HG03442 (cell line): ENCODE results near the gene TTC28.
"Not testable (repeated sequence)": the region's sequence is repeated elsewhere in the genome, so short reads cannot be mapped to it uniquely, and the experiment has no call there.

Experiments
- ATAC-seq: cut with Tn5 transposase; IDR thresholded peaks from one replicate; pipeline ENCODE4 v1.9.1; 2021; ENCODE audit warnings: mild to moderate bottlenecking, moderate library complexity; ENCODE audit not compliant: unreplicated experiment

TTC28 gene

GRCh38 chr22:28679611-28680287, at the start of gene TTC28:
TTC28 (minus strand) TSS chr22:28679840; CDS start chr22:28679723, 117 bp downstream.
- ATAC-seq = not testable (repeated sequence)

GRCh38 chr22:28728621-28729313, 49.1 kb upstream of the TTC28 start:
- ATAC-seq = no peak

DNA sequence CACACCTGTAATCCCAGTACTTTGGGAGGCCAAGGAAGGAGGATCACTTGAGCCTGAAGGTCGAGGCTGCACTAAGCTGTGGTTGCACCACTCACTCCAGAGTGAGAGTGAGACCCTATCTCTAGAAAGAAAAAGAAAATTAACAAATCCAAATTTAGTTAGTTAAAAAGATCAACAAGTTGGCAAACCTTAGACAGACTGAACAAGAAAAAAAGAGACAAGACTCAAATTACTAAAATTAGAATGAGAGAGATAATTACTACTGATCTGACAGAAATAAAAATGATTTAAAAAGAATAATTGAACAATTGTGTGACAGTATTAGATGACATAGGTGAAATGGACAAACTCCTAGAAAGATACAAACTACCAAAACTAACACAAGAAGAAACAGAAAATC, 48.4 kb upstream of the TTC28 start:
- ATAC-seq = no peak

GRCh38 chr22:28718044-28718443, 38.4 kb upstream of the TTC28 start:
- ATAC-seq = no peak

DNA sequence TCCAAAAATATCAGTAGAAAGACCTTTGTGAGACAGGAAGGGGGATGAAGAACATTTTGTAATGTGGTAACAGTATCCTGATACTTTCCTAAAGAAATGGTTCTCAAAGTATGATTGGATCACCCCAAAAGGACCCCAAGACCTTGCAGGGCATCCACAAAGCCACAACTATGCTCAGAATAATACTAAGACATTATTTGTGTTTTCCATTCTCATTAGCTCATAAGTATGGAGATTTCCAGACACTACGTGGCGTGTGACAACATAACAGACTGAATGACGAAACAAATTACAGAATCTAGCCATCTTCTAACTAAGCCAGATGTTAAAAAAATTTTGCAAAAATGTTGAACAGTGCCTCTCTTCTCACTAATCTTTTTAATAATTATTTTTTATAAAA, 37.0 kb upstream of the TTC28 start:
- no peak for ATAC-seq

DNA sequence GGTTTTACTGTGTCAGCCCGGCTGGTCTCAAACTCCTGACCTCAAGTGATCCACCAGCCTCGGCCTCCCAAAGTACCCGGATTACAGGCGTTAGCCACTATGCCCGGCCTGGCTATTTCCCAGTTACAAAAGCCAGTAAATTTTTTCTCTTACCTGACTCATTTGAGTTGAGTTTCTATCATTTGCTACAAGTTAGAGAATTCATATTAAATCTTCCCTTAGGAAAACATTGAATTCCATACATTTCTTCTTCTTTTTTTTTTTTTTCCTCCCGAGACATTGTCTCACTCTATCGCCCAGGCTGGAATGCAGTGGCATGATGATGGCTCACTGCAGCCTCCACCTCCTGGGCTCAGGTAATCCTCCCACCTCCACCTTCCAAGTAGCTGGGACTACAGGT, 36.0 kb upstream of the TTC28 start:
- no peak for ATAC-seq

GRCh38 chr22:28714043-28714628, 34.5 kb upstream of the TTC28 start:
- no peak for ATAC-seq

- no peak for ATAC-seq
These were observed 32.5 kb upstream of the TTC28 start for GRCh38 chr22:28711820-28712777.

DNA sequence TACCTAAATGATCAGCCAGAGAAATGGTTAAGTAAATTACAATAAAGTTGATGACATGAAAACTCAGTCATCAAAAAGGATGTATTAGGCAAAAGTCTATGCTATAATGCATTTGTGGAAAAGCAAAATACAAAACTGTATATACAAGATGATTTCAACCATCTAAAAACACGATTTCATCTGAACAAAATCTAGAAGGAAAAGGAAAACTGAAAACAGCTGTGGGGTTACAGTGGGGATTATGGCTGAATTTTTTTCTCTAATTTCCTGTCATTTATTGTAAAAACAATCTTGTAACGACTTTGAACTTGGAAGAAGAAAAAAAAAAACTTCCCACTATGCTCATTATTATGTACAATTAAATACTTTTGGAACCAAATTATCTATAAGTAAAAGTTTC, 31.7 kb upstream of the TTC28 start:
- no peak for ATAC-seq

- no peak for ATAC-seq
These were observed 31.0 kb upstream of the TTC28 start for GRCh38 chr22:28710576-28711191.

GRCh38 chr22:28710107-28710506, 30.5 kb upstream of the TTC28 start:
- no peak for ATAC-seq

- ATAC-seq = no peak
These were observed 27.2 kb upstream of the TTC28 start for GRCh38 chr22:28706845-28707244.

GRCh38 chr22:28703436-28703835, 23.8 kb upstream of the TTC28 start:
- ATAC-seq = no peak

DNA sequence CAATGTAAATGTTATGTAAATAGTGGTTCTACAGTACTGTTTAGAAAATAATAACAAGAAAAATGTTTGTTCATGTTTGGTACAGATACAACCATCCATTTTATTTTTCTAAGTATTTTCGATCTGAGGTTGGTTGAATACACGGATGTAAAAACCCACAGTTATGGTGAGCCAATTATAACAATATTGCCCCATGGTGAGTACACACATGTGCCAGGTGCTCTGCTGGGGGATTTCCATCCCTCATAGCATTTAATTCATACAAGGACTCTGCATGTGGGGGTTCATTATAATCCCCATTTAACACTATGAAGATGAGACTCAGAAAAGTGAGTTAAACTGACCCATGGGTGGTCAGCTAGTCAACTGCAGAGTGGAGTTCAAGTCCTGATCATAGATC, 23.3 kb upstream of the TTC28 start:
- ATAC-seq = no peak

DNA sequence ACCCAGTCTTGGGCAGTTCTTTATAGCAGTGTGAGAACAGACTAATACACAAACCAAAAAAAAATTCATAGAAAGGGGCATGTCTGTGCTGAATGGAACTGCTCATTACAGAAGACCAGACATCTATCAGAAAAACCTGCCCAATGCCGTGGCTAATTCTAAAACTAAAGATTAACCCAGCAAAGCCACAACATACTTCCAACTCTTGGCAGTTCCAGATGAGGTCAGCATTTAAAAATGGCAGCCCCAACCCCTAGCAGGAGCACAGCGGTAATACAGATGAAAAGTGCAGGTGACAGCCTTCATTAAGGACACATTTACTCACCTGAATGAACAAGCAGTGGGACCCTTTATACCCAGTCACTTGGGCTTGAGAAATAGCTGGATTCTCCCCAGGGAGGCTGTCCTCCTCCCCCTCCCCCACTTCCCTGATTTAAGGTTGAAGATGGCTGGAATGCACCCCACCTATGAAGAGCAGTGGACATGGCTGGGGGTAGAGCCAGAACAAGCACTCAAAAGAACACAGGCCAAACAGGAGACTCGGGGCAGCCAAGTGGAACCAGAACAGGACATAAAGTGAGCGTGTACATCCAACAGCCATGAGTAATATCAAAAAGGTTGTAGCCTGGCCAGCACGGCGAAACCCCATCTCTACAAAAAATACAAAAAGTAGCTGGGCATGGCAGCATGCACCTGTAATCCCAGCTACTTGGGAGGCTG, 13.6 kb upstream of the TTC28 start:
- not testable (repeated sequence) for ATAC-seq

DNA sequence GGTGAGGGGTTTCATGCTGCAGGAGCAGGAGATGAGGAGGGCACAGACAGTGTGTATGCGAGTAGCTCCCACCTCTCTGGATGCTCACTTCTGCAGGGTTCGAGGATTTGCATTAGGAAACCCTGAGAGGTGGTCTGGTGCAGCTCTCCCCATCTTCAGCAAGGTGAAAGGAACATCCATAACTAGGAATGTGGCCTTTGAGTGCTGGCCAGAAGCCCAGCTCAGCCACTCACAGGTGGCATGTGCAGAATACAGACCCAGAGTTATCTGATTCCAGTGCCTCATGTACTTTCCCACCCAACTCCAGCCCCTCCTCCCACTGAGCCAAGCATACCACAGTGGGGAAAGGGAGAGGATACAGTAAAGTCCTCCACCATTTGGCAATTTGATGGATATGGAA, 10.2 kb upstream of the TTC28 start:
- not testable (repeated sequence) for ATAC-seq

DNA sequence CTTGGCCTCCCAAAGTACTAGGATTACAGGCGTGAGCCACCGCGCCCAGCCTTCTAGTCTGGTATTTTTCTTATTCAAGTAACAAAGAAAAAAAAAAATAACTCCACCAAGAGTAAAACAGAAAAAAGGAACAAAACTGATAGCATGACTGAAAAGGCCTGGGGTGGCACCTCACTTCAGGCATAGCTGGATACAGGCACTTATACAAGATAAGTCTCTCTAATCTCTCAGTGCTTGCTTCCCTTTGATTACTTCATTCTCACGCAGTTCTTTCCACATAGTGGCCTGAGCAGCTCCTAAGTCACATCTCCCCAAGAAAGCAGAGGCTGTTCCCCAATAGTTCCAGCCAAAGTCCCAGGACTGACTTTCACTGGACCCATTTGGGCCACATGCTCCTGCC, 3.3 kb upstream of the TTC28 start:
- ATAC-seq = not testable (repeated sequence)

GRCh38 chr22:28680813-28681490, 1.3 kb upstream of the TTC28 start:
- ATAC-seq = not testable (repeated sequence)
